ENCODE data around the gene COL8A1.

GRCh38 chr3:99714575-99714974 is 76.2 kb downstream of the COL8A1 start:
- TF ChIP-seq CTCF (conservative IDR thresholded peaks at IDR 0.05 in 1 of 2, IDR thresholded peaks at IDR 0.05 in 1 of 2; ENCODE audit: extremely low read depth in 1 of 2, insufficient read depth in 1 of 2, low read depth in 1 of 2, low read length in 2 of 2) (no peak), EZH2 (IDR thresholded peaks at IDR 0.05; ENCODE audit: borderline replicate concordance, low read length) (no peak)
